Mammary epithelial cell (primary cell): ENCODE data around the gene DVL2.

ENCODE experiments used
- CTCF ChIP-seq, 2 donors: IDR thresholded peaks in 1 of 2; conservative IDR thresholded peaks in 1 of 2; 2 replicates each; pipeline ENCODE4 v1.5.1; 2011 to 2012; ENCODE audit warnings: inconsistent platforms in 2 of 2, low read length in 2 of 2, mild to moderate bottlenecking in 2 of 2, control low read depth in 1 of 2, low read depth in 1 of 2; ENCODE audit not compliant: insufficient read depth in 1 of 2; ENCODE audit errors: extremely low read depth in 1 of 2
- EZH2 ChIP-seq: IDR thresholded peaks from 2 replicates; pipeline ENCODE4 v1.6.1; 2012; ENCODE audit warnings: low read length, inconsistent platforms, borderline replicate concordance

GRCh38 chr17:7177954-7178477, 56.3 kb downstream of the DVL2 start:
- TF ChIP-seq CTCF (conservative IDR thresholded peaks at IDR 0.05 in 1 of 2, IDR thresholded peaks at IDR 0.05 in 1 of 2; ENCODE audit: extremely low read depth in 1 of 2, insufficient read depth in 1 of 2, low read depth in 1 of 2, low read length in 2 of 2) (no peak), EZH2 (no peak)
